GM12874 (cell line): ENCODE measurements around the gene STRIP1.

Source experiments
- TF ChIP-seq, protein P1 (sequence below): IDR thresholded peaks from 2 replicates; pipeline ENCODE4 v1.5.1; 2011; ENCODE audit warnings: low read depth, mild to moderate bottlenecking, control low read depth, low read length, moderate library complexity; ENCODE audit not compliant: insufficient read depth

STRIP1 gene

GRCh38 chr1:110092991-110093390 is 58.6 kb downstream of the STRIP1 start:
- TF ChIP-seq, protein P1, sequence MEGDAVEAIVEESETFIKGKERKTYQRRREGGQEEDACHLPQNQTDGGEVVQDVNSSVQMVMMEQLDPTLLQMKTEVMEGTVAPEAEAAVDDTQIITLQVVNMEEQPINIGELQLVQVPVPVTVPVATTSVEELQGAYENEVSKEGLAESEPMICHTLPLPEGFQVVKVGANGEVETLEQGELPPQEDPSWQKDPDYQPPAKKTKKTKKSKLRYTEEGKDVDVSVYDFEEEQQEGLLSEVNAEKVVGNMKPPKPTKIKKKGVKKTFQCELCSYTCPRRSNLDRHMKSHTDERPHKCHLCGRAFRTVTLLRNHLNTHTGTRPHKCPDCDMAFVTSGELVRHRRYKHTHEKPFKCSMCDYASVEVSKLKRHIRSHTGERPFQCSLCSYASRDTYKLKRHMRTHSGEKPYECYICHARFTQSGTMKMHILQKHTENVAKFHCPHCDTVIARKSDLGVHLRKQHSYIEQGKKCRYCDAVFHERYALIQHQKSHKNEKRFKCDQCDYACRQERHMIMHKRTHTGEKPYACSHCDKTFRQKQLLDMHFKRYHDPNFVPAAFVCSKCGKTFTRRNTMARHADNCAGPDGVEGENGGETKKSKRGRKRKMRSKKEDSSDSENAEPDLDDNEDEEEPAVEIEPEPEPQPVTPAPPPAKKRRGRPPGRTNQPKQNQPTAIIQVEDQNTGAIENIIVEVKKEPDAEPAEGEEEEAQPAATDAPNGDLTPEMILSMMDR = no peak

DNA sequence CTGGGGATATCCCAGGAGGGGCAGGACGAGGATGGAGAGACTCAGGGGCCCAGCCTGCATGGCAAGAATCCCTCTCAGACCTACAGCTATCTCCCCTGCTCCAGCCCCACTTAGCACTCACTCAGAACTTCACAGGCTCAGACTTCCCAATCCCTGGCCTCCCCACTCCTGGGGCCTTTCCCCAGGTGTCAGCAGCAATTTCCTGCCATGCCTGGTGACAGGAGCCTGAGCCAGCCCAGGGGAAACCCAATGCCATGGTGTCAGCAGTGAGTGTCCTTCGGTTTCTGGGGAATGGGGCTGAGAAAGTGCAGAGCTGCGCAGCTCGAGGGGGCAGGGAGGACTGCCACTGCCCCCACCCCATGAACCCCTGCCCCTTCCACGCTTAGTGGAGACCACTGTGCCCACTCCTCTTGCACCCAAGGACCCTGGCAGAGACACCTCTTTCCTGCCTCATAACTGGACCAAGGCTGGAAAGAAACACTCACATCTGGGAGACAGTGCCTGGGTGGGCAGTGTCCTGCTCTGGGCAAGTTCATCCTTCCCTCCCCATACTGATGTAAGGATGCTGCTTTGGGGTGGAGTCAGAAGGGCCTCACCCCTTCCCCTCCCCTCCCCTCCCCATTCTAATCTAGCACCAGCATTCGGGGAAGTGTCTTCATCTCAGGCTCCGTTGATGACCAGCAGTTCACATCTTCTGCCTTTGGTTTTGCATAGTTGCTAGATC is 60.7 kb downstream of the STRIP1 start:
- TF ChIP-seq, protein P1 = no peak

DNA sequence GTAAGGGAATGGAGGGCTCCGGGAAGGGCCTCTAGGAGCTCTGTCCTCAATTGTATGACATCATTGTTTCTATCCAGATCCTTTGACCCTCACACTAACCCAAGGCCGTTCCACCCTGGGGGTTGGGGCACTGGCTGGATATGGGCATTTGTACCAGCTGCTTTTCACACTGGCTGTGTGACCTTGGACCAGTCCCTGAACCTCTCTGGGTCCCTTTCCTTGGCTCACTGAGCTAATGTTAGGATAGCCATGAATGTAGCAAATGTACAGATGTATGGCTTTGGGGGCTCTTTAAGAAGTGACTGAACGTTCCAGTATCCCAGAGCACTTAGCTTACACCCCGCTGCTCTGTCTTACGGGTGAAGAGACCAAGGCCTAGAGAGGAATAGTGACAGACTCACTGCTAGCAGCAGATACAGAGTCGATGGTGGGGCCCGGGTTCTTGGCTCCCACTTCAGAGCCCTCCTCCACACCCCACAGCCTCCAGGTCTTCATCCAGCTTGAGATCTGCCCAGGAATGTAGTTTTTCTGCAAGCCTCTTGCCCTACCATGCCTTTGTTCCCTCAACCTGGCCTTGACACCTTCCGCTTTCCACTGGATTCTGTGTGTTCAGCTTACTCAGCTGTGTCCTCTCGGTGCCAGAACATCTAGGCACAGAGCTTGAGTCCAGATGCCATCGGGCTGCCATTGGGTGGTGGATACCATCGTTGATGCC is 63.2 kb downstream of the STRIP1 start:
- TF ChIP-seq, protein P1 = no peak

- TF ChIP-seq, protein P1 = no peak
Observed at GRCh38 chr1:110098222-110099026, 64.0 kb downstream of the STRIP1 start.

DNA sequence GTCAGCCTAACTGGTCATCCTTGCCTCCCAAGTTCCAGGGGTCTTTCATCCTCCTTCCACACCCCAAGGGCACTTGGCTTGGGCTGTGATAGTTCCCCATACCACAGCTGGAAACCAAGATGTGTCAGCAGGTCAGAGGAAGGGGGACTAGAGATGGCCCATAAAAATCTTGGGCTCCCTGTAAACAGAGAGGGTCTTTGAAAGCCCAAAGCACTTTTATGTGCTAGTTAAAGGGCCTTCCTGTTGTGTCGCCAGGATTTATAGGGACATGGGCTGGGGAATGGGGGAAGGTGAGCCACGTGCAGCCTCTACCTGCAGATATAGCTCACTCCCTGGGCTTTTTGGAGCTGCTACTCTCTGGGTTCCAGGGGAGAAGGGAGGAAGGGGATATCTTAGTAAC is 65.9 kb downstream of the STRIP1 start:
- TF ChIP-seq, protein P1 = no peak

GRCh38 chr1:110102081-110102480 is 67.7 kb downstream of the STRIP1 start:
- TF ChIP-seq, protein P1 = no peak
